ENCODE measurements around the gene SLC7A11.

DNA sequence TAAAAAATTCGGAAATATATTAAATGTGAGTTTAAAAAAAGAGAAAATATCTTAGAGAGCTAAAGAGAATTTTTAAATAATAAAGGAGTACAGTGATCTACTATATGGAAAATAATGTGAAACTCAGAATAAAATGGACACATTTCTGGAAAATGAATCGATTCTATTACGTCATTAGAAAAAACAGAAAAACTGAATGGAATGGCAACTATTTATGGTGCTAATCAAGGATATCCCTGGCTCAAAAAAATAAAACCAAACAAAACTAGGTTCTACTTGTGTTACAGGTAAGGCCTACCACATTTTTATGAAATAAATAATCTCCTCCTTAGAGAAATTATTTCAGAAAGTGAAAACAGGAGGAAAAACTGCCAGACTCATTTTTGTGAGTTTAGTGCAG is 5.5 kb upstream of the SLC7A11 start:
- no peak for TF ChIP-seq BHLHE40 (IDR thresholded peaks at IDR 0.05; ENCODE audit: low read depth, low read length)
- TF ChIP-seq CTCF (conservative IDR thresholded peaks at IDR 0.05; ENCODE audit: low read depth, low read length): no peak
- no peak for TF ChIP-seq SMC3 (IDR thresholded peaks at IDR 0.05; ENCODE audit: low read depth, low read length)
- TF ChIP-seq POLR2A (IDR thresholded peaks at IDR 0.05; ENCODE audit: low read depth, low read length): no peak
- no peak for TF ChIP-seq RAD21 (IDR thresholded peaks at IDR 0.05; ENCODE audit: low read length)
- TF ChIP-seq, protein P1, sequence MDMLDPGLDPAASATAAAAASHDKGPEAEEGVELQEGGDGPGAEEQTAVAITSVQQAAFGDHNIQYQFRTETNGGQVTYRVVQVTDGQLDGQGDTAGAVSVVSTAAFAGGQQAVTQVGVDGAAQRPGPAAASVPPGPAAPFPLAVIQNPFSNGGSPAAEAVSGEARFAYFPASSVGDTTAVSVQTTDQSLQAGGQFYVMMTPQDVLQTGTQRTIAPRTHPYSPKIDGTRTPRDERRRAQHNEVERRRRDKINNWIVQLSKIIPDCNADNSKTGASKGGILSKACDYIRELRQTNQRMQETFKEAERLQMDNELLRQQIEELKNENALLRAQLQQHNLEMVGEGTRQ (IDR thresholded peaks at IDR 0.05; ENCODE audit: low read depth, low read length): no peak
- TF ChIP-seq RFX5 (IDR thresholded peaks at IDR 0.05; ENCODE audit: low read depth, low read length): no peak
- TF ChIP-seq ELK1 (IDR thresholded peaks at IDR 0.05; ENCODE audit: borderline replicate concordance, low read depth, low read length): no peak

Data from IMR-90 (cell line).